Measurements from ENCODE around the gene SPATC1L.
"Not testable (repeated sequence)": the region's sequence is repeated elsewhere in the genome, so short reads cannot be mapped to it uniquely, and the experiment has no call there.

Gene SPATC1L

DNA sequence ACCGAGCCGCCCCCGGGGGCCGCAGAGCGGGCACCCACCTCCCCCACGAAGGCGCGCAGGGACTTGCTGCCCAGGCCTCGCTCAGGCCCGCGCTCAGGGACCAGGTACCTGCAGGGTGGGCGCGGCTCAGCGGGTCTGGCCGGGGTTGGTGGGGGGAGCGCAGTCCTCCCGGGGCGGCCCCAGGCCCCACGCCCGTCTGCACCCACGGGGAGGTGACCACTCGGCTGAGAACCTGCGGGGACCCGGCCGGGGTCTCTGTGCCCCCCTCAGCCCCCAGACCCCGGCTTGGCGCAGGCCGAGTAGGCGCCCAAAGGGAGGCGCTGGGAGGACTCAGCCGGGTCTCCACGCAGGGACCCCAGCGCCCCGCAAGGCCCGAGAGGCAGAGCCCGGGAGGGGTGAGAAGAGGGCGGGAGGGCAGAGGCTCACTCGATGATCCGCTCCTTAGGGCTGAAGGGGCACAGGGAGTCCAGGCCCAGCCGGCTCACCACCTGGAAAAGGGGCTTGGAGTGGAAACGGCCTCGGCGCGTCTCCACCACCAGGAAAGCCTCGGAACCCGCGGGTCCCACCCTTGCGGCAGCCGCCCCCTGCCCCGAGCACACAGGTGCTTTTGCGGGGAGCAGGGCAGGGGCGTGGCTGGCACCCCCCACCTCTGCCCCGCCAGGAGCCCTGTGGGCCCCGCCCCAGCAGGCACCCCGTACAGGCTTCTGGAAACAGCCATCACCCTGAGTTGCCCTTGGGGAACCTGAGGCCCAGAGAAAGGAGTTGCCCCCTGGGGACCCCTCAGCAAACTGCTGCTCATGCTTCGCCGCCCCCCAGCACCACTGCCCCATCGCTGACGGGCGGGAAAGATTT lies 38.2 kb downstream of the SPATC1L start:
- ChIA-PET CTCF (no interaction called here), POLR2A (no interaction called here)
- DNase-seq (ENCODE audit: low read depth, low spot score): no peak
- TF ChIP-seq, protein P1, sequence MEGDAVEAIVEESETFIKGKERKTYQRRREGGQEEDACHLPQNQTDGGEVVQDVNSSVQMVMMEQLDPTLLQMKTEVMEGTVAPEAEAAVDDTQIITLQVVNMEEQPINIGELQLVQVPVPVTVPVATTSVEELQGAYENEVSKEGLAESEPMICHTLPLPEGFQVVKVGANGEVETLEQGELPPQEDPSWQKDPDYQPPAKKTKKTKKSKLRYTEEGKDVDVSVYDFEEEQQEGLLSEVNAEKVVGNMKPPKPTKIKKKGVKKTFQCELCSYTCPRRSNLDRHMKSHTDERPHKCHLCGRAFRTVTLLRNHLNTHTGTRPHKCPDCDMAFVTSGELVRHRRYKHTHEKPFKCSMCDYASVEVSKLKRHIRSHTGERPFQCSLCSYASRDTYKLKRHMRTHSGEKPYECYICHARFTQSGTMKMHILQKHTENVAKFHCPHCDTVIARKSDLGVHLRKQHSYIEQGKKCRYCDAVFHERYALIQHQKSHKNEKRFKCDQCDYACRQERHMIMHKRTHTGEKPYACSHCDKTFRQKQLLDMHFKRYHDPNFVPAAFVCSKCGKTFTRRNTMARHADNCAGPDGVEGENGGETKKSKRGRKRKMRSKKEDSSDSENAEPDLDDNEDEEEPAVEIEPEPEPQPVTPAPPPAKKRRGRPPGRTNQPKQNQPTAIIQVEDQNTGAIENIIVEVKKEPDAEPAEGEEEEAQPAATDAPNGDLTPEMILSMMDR (IDR thresholded peaks at IDR 0.05; ENCODE audit: insufficient read depth, low read length, missing control alignments): no peak
- no peak overlapping the region for H3K4me3 ChIP-seq (ENCODE audit: low read depth, low read length)

DNA sequence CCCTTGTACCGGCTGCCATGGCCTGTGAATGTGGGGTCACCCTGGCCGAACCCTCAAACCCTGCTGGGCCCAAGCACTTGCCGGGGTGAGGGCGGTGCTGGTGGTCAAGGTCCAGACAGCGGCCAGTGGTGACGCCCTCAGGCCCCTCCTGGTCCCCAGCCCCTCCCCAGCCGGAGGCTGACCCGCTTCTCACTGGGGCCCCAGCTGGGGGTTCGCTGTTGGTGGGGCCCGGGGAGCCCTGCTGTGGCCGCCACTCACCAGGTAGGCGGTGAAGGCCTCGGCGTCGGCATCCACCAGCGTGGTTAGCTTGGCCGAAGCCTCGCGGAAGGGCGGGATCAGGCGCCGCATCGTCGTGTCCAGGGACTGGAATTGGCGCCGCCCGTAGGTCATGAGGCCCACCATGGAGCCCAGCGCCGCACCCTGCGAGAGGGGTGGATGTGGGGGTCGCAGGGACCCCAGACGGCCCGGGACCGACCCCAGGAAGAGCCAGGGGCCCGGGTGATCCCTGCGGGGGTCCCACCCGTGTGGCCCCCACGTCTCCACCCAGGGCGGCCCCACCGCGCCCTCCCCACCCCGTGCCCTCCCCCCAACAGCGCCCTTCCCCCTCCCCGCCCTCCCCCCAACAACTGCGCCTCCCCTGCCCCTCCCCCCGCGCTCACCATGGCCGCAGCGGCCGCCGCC lies 39.0 kb downstream of the SPATC1L start:
- no peak for DNase-seq (ENCODE audit: low read depth, low spot score)
- ChIA-PET CTCF (no interaction called here), POLR2A (no interaction called here)
- TF ChIP-seq, protein P1 (IDR thresholded peaks at IDR 0.05; ENCODE audit: insufficient read depth, low read length, missing control alignments): no peak
- H3K4me3 ChIP-seq (ENCODE audit: low read depth, low read length): no peak overlapping the region

DNA sequence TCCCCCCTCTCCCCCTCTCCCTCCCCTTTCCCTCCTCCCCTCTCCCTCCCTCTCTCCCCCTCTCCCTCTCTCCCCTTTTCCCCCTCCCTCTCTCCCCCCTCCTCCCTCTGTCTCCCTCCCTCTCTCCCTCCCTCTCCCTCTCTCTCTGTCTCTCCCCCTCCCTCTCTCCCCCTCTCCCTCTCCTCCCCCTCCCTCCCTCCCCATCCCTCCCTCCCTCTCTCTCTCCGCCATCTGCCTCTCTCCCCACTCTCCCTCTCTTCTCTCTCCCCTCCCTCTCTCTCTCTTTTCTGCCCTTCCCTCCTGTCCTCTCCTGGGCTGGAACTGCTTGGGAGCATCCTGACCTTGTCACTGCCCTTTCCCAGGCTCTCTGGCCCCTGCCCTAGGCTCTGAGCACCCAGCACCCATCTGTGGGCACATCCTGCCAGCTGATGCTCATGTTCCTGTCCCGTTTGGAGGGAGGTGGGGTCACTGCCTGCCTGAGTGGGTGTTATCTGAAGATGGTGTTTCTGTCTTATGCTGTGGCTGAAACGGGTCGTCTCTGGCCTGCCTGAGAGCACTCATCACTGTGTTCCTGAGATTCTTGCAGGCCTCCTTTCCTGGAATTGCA lies 39.7 kb downstream of the SPATC1L start:
- ChIA-PET CTCF (interaction anchor here (0.8 to 4.0 kb wide), 16 partner anchors 9 to 496 kb away, joined by 3 to 73 read pairs (median 8); partner anchors contain the start of genes LSS, MCM3AP and YBEY), POLR2A (no interaction called here)
- H3K4me3 ChIP-seq (ENCODE audit: low read depth, low read length): no peak overlapping the region
- DNase-seq (ENCODE audit: low read depth, low spot score): no peak
- TF ChIP-seq, protein P1 (IDR thresholded peaks at IDR 0.05; ENCODE audit: insufficient read depth, low read length, missing control alignments): no peak

DNA sequence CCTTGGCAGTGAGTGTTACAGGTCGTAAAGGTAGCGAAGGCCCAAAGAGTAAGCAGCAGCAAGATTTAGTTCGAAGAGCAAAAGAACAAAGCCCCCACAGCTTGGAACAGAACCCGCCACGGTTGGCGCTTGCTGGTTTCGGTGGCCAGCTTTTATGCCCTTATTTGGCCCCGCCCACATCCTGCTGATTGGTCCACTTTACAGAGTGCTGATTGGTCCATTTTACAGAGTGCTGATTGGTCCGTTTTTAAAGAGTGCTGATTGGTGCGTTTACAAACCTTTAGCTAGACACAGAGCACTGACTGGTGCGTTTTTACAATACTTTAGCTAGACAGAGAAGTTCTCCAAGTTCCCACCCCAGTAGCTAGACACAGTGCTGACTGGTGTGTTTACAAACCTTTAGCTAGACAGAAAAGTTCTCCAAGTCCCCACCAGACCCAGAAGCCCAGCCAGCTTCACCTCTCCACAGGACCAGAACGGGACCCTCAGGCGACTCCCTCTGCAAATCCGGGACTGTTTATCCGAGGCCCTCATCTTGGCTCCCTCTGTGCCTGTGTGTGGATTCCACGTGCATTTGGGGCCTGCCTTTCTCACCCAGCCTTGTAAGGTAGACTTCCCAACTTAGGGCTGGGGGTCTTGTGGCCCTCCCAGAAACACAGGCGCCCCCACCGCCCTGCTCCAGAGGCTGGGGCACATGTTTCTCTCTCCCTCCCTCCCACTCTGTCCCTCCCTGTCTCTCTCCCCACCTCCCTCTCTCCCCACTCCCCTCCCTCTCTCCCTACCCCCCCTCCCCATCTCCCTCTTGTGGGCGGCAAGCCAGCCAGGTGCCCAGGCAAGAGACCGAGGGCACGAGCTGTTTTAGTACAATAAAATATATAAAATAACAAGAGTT lies 41.4 kb downstream of the SPATC1L start:
- CTCF ChIA-PET: interaction anchor here (0.5 to 4.0 kb wide), 51 partner anchors 11 to 498 kb away, joined by 3 to 73 read pairs (median 4); partner anchors contain the start of genes COL6A1, FTCD, LSS and MCM3AP
- TF ChIP-seq, protein P1 (IDR thresholded peaks at IDR 0.05; ENCODE audit: insufficient read depth, low read length, missing control alignments): no peak
- no peak for DNase-seq (ENCODE audit: low read depth, low spot score)
- no peak overlapping the region for H3K4me3 ChIP-seq (ENCODE audit: low read depth, low read length)
- POLR2A ChIA-PET: interaction anchor here (0.6 to 1.2 kb wide), 4 partner anchors 50 to 169 kb away, joined by 3 to 4 read pairs (median 3); no protein-coding TSS in a partner anchor

DNA sequence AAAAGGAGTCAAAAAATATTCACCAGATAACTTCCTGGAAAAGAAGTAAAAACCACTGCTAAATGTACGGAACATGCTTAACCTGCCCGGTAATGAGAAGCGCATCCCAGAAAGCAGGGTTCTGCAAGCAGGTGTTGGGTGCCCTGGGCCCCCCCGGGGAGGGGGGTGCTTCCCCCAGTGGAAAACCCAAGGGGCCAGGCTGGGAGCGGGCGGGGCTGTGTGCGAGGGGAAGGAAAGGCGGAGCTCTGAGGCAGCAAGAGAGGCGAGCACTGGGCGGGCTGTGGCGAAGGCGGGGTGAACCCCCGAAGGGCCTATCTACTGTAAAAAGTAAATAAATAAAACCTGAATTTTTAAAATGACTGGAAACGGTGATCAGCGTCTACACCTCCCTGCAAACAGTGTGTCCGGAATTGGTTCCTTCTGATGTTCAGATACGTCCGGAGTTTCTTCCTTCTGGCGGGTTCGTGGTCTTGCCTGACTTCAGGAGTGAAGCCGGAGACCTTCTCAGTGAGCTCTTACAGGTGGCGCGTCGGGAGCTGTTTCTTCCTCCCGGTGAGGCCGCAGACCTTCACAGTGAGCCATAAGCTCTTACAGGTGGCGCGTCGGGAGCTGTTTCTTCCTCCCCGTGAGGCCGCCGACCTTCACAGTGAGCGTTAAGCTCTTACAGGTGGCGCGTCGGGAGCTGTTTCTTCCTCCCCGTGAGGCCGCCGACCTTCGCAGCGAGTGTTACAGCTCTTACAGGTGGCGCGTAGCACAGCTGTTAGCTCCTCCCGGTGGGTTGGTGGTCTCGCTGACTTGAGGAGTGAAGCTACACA lies 42.3 kb downstream of the SPATC1L start:
- no peak overlapping the region for H3K4me3 ChIP-seq (ENCODE audit: low read depth, low read length)
- ChIA-PET POLR2A (interaction anchor here (1.2 kb wide), 1 partner anchor 160 kb away, joined by 3 read pairs; no protein-coding TSS in a partner anchor), CTCF (interaction anchor here (0.8 to 4.0 kb wide), 23 partner anchors 11 to 179 kb away, joined by 3 to 73 read pairs (median 8); partner anchors contain the start of genes COL6A1, FTCD, LSS and MCM3AP)
- TF ChIP-seq, protein P1 (IDR thresholded peaks at IDR 0.05; ENCODE audit: insufficient read depth, low read length, missing control alignments): no peak
- no peak for DNase-seq (ENCODE audit: low read depth, low spot score)

DNA sequence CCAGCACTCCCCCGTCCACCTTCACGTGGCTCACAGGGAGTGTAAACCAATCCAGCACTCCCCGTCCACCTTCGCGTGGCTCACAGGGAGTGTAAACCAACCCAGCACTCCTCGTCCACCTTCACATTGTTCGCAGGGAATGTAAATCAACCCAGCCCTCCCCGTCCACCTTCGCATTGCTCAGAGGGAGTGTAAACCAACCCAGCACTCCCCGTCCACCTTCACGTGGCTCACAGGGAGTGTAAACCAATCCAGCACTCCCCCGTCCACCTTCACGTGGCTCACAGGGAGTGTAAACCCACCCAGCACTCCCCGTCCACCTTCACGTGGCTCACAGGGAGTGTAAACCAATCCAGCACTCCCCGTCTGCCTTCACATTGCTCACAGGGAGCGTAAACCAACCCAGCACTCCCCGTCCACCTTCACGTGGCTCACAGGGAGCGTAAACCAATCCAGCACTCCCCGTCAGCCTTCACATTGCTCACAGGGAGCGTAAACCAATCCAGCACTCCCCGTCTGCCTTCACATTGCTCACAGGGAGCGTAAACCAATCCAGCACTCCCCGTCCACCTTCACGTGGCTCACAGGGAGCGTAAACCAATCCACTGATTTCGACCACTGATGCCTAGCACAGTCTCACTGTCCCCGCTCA lies 43.8 kb downstream of the SPATC1L start:
- CTCF ChIA-PET: interaction anchor here (3.0 to 4.0 kb wide), 2 partner anchors 13 to 18 kb away, joined by 11 to 35 read pairs; no protein-coding TSS in a partner anchor
- POLR2A ChIA-PET; H3K4me3 ChIP-seq (ENCODE audit: low read depth, low read length); DNase-seq (ENCODE audit: low read depth, low spot score): not testable (repeated sequence)
